K562 treated with DMSO at 1 percent for 24 hours (cell line): ENCODE data around the gene FKBP15. TPM values are rescaled to one million over a fixed set of nuclear protein-coding genes. Genes with fewer than 3 reads are reported as not detected.

Experiments
- total RNA-seq: library from RNA; unstranded; fragments of 300-600 nt; gene quantifications from 2 replicates; pipeline ENCODE4 v1.2.3, GENCODE V29; 2022; ENCODE audit warnings: low read depth; ENCODE audit not compliant: insufficient read depth

Gene FKBP15, protein sequence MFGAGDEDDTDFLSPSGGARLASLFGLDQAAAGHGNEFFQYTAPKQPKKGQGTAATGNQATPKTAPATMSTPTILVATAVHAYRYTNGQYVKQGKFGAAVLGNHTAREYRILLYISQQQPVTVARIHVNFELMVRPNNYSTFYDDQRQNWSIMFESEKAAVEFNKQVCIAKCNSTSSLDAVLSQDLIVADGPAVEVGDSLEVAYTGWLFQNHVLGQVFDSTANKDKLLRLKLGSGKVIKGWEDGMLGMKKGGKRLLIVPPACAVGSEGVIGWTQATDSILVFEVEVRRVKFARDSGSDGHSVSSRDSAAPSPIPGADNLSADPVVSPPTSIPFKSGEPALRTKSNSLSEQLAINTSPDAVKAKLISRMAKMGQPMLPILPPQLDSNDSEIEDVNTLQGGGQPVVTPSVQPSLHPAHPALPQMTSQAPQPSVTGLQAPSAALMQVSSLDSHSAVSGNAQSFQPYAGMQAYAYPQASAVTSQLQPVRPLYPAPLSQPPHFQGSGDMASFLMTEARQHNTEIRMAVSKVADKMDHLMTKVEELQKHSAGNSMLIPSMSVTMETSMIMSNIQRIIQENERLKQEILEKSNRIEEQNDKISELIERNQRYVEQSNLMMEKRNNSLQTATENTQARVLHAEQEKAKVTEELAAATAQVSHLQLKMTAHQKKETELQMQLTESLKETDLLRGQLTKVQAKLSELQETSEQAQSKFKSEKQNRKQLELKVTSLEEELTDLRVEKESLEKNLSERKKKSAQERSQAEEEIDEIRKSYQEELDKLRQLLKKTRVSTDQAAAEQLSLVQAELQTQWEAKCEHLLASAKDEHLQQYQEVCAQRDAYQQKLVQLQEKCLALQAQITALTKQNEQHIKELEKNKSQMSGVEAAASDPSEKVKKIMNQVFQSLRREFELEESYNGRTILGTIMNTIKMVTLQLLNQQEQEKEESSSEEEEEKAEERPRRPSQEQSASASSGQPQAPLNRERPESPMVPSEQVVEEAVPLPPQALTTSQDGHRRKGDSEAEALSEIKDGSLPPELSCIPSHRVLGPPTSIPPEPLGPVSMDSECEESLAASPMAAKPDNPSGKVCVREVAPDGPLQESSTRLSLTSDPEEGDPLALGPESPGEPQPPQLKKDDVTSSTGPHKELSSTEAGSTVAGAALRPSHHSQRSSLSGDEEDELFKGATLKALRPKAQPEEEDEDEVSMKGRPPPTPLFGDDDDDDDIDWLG
- 14.3 and 17.2 TPM in 2 replicates for total RNA-seq

DNA sequence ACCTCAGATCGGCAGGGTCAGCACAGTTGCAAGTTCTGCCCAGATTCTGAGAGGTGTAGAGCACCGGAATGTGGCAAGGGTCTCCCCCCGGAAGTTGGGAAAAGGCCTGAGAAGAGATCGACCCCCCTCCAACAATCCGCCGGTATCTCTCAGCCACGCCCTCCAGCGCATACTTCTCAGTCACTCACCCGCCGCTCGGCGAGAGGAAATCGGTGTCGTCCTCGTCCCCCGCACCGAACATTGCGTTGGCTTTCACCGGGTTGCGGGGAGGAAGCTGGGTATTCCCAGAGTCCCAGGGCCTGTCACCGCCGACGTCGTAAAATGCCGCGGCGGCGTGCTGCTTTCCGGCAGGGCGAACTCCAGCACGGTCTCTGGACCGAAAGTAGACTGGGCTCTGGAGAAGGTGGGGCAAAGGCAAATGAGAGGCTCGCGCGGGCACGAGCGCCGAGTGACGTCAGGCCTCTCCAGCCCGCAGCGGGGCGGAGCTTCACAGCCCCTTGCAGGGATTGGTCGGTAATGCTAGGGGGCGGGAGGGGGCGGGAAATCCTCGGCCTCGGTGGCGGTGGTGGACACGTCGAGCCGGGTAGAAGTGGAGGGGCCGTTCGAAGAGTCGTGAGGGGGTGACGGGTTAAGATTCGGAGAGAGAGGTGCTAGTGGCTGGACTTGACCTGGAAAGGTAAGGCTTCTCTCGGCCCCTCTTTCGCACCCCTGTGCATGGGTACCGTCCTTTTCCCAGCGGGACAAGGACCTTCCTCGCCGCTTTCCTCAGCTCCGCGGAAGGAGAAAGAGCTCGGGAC lies at the start of gene FKBP15, which contains the start of gene SLC31A1:
FKBP15 (minus strand) TSS at position 275 of the 797 bp plus-strand sequence; CDS start at position 241, 34 bp downstream.
SLC31A1 (plus strand) TSS at position 542 of the 797 bp plus-strand sequence. CDS start 34,605 bp downstream, outside the sequence.

DNA sequence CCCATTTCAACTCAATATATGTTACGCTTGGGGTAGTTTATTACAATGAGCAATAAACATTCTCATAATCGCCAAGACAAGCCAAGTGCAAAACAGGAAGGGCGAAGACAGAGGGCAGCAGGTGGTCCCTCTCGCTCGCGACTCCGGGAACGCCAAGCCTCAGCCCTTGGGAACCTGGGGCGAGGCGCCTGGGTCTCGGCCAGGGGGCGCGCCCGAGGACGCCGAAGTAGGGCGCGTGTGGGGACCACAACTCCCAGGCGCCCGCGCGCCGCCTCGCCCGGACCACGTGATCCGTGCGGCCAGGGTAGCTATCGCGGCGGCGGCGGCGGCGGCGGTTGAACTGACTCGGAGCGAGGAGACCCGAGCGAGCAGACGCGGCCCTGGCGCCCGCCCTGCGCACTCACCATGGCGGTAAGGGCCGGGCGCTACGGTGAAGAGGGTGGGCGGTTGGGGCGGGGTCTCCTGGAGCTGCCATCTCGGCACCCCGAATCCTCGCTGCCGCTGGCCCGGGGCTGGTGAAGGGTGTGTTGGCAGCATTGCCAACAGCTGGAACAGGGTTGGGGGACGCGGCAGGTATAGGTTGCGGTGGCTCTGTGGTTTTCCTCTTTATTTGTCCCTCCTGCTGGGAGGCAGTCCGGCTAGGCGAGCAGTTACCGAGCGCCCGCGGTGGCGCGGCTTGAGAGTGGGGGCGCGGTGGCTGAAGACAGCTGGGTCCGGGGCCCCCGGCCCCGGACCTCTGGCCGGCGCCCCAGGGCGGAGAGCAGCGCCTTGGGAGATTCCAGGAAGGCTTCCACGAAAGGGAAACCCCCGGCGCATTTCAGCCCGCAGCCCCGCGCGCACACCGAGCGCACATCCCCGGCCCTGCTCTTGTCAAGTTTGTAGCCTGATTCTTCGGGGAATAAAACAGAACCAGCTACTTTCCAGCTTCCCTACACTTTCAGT lies 70.1 kb downstream of the FKBP15 start, which contains the start of gene SLC31A2:
SLC31A2 (plus strand) TSS at position 338 of the 942 bp plus-strand sequence; CDS start at position 406, 68 bp downstream.

Other genes starting within 250 kb of the FKBP15 start
- gene ZNF883, start 209.1 kb downstream of the FKBP15 start, total RNA-seq, result 1.8 and 2.4 TPM in 2 replicates
- gene ZFP37, start 164.6 kb downstream of the FKBP15 start, total RNA-seq, result 0.17 and 0.43 TPM in 2 replicates
- gene SLC31A2, start 70.3 kb downstream of the FKBP15 start, total RNA-seq, result 4.0 and 4.8 TPM in 2 replicates
- gene SLC31A1, start 267 bp upstream of the FKBP15 start, total RNA-seq, result 33.4 and 34.5 TPM in 2 replicates
- gene CDC26, start 54.3 kb upstream of the FKBP15 start, total RNA-seq, result 19.5 and 24.3 TPM in 2 replicates
- 21.7 and 23.2 TPM in 2 replicates for gene PRPF4, start 54.4 kb upstream of the FKBP15 start, total RNA-seq
- 0.25 and 0.78 TPM in 2 replicates for gene RNF183, start 82.1 kb upstream of the FKBP15 start, total RNA-seq
- gene WDR31, start 119.0 kb upstream of the FKBP15 start, total RNA-seq, result 5.6 and 6.3 TPM in 2 replicates
- gene BSPRY, start 128.3 kb upstream of the FKBP15 start, total RNA-seq, result 1.9 and 2.3 TPM in 2 replicates
- gene HDHD3, start 155.7 kb upstream of the FKBP15 start, total RNA-seq, result 51.6 and 52.3 TPM in 2 replicates
- gene ALAD, start 180.0 kb upstream of the FKBP15 start, total RNA-seq, result 57.2 and 62.6 TPM in 2 replicates
- 55.0 and 62.5 TPM in 2 replicates for gene POLE3, start 189.4 kb upstream of the FKBP15 start, total RNA-seq
- 0.13 TPM in 1 of 2 replicates, not detected in the other for gene C9orf43, start 189.5 kb upstream of the FKBP15 start, total RNA-seq
- gene RGS3, start 242.4 kb upstream of the FKBP15 start, total RNA-seq, result 4.8 and 6.0 TPM in 2 replicates